DOHH2 (cell line): Measurements from ENCODE around the gene CLEC17A.
A peak's percentile ranks its signal among the peaks of the same experiment; 100 is the strongest.

Experiments
- H3F3A ChIP-seq: fragments of 200-600 bp; sonication (generic), shearing (Covaris generic); 2 replicates; pipeline ENCODE4 v1.6.0; 2016; ENCODE audit warnings: antibody characterized with exemption, mild to moderate bottlenecking; ENCODE audit not compliant: control insufficient read depth, insufficient read depth
- H3K27ac ChIP-seq: fragments of 200-600 bp; sonication (generic); 2 replicates; pipeline ENCODE4 v1.5.1; 2014; ENCODE audit warnings: low read depth, mild to moderate bottlenecking, low read length, moderate library complexity
- H3K27me3 ChIP-seq: fragments of 200-600 bp; sonication (generic); 2 replicates; pipeline ENCODE4 v1.6.1; 2014; ENCODE audit warnings: mild to moderate bottlenecking, low read length, mixed read lengths; ENCODE audit not compliant: control insufficient read depth
- H3K36me3 ChIP-seq: fragments of 200-600 bp; sonication (generic); 2 replicates; pipeline ENCODE4 v1.6.1; 2014; ENCODE audit warnings: mild to moderate bottlenecking, low read length, moderate library complexity, mixed read lengths; ENCODE audit not compliant: control insufficient read depth
- H3K4me1 ChIP-seq: fragments of 200-600 bp; sonication (generic); 2 replicates; pipeline ENCODE4 v1.6.1; 2014; ENCODE audit warnings: mild to moderate bottlenecking, low read length, mixed read lengths; ENCODE audit not compliant: control insufficient read depth
- H3K4me2 ChIP-seq: fragments of 200-600 bp; sonication (generic); 2 replicates; pipeline ENCODE4 v1.6.0; 2014; ENCODE audit warnings: mild to moderate bottlenecking, low read length, moderate library complexity
- H3K4me3 ChIP-seq: fragments of 200-600 bp; sonication (generic); 2 replicates; pipeline ENCODE4 v1.5.1; 2014; ENCODE audit warnings: mild to moderate bottlenecking, low read length, mixed read lengths
- H3K79me2 ChIP-seq: fragments of 200-600 bp; sonication (generic); 2 replicates; pipeline ENCODE4 v1.6.1; 2014; ENCODE audit warnings: mild to moderate bottlenecking, low read length, mixed read lengths; ENCODE audit not compliant: control insufficient read depth
- H3K9me2 ChIP-seq: fragments of 200-600 bp; sonication (generic); replicated peaks from 2 replicates; pipeline ENCODE4 v1.6.1; 2014; ENCODE audit warnings: mild to moderate bottlenecking, low read length, mixed read lengths; ENCODE audit not compliant: control insufficient read depth
- H3K9me3 ChIP-seq: fragments of 200-600 bp; sonication (generic); 2 replicates; pipeline ENCODE4 v1.6.1; 2014; ENCODE audit warnings: antibody characterized with exemption, low read length, mixed read lengths; ENCODE audit not compliant: control insufficient read depth, insufficient read depth
- H4K20me1 ChIP-seq: fragments of 200-600 bp; sonication (generic); 2 replicates; pipeline ENCODE4 v1.6.0; 2014; ENCODE audit warnings: low read depth, mild to moderate bottlenecking, antibody characterized with exemption, low read length, moderate library complexity; ENCODE audit not compliant: control insufficient read depth, insufficient read depth
- EZH2phosphoT487 ChIP-seq: fragments of 200-600 bp; sonication (generic); IDR thresholded peaks from 2 replicates; pipeline ENCODE4 v1.6.1; 2017; ENCODE audit warnings: borderline replicate concordance, mild to moderate bottlenecking, antibody characterized with exemption, low read length, moderate library complexity, mixed read lengths
- TF ChIP-seq, protein P1 (sequence below): fragments of 200-600 bp; sonication (generic); IDR thresholded peaks from one replicate; pipeline ENCODE4 v1.5.1; 2014; ENCODE audit warnings: antibody characterized with exemption, mild to moderate bottlenecking, low read depth, low read length; ENCODE audit not compliant: poor library complexity, severe bottlenecking

Gene CLEC17A

DNA sequence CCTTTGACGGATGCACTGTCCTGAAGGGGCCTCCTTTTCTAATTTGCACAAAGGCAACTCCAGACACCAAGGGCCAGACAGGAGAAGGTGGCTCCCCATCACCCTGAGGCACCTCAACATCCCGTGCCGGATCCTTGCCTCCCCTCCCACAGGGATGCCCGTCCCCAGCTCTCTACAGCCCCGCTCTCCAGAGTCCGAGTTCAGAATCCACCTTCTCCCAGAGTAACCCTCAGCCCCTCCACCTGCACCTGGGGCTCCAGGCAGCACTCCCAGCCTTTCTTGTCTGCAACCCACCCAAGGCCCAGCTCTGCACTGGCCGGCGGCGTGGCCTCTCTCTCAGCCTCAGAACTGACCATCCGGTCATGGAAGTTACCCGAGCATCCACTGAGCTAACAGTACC is 15.8 kb upstream of the CLEC17A start:
- Histone ChIP-seq H3K27me3 (no peaks in the 10 kb centered on the region), H3K9me2 (no peaks in the 10 kb centered on the region), H3K9me3 (no peaks in the 10 kb centered on the region), H3K36me3 (peaks cover 28% of the 10 kb centered on the region), H3K27ac (no peak overlapping the region), H3K79me2 (peaks cover 31% of the 10 kb centered on the region), H3F3A (no peaks in the 10 kb centered on the region), H3K4me2 (no peak overlapping the region), H4K20me1 (peaks cover 5% of the 10 kb centered on the region; the same call in 1 of the 2 replicates), H3K4me1 (peaks cover 10% of the 10 kb centered on the region), H3K4me3 (no peak overlapping the region)
- TF ChIP-seq, protein P1, sequence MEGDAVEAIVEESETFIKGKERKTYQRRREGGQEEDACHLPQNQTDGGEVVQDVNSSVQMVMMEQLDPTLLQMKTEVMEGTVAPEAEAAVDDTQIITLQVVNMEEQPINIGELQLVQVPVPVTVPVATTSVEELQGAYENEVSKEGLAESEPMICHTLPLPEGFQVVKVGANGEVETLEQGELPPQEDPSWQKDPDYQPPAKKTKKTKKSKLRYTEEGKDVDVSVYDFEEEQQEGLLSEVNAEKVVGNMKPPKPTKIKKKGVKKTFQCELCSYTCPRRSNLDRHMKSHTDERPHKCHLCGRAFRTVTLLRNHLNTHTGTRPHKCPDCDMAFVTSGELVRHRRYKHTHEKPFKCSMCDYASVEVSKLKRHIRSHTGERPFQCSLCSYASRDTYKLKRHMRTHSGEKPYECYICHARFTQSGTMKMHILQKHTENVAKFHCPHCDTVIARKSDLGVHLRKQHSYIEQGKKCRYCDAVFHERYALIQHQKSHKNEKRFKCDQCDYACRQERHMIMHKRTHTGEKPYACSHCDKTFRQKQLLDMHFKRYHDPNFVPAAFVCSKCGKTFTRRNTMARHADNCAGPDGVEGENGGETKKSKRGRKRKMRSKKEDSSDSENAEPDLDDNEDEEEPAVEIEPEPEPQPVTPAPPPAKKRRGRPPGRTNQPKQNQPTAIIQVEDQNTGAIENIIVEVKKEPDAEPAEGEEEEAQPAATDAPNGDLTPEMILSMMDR, result no peak
- no peak for TF ChIP-seq EZH2phosphoT487

DNA sequence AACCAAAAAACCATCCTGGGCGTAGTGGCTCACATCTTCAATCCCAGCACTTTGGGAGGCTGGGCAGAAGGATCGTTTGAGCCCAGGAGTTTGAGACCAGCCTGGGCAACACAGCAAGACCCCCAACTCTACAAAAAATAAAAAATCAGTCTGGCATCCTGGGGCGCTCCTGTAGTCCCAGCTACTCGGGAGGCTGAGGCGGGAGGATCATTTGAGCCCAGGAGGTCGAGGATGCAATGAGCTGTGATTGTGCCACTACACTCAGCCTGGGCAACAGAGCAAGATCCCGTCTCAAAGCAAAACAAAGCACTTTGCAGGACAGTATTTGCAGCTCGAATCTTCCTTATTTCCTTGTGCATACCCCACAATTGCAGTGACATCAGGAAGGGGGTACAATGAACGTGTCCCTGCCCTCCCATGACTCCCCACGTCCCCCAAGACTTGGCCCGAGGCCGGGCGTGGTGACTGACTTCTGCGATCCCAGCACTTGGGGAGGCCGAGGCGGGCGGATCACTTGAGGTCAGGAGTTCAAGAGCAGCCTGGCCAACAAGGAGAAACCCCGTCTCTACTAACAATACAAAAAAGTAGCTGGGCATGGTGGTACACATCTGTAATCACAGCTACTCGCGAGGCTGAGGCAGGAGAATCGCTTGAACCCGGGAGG is 11.9 kb upstream of the CLEC17A start:
- Histone ChIP-seq H4K20me1 (peaks cover 5% of the 10 kb centered on the region; the same call in 1 of the 2 replicates), H3K36me3 (peaks cover 5% of the 10 kb centered on the region; the same call in 1 of the 2 replicates), H3K9me2 (no peaks in the 10 kb centered on the region), H3K9me3 (no peaks in the 10 kb centered on the region), H3K79me2 (peaks cover 26% of the 10 kb centered on the region), H3K4me3 (peak overlapping the region; percentile 98), H3F3A (peaks cover 16% of the 10 kb centered on the region), H3K27ac (no peak overlapping the region), H3K4me1 (peaks cover 34% of the 10 kb centered on the region), H3K27me3 (no peaks in the 10 kb centered on the region), H3K4me2 (peak overlapping the region; percentile 92)
- no peak for TF ChIP-seq EZH2phosphoT487
- TF ChIP-seq, protein P1, result no peak

DNA sequence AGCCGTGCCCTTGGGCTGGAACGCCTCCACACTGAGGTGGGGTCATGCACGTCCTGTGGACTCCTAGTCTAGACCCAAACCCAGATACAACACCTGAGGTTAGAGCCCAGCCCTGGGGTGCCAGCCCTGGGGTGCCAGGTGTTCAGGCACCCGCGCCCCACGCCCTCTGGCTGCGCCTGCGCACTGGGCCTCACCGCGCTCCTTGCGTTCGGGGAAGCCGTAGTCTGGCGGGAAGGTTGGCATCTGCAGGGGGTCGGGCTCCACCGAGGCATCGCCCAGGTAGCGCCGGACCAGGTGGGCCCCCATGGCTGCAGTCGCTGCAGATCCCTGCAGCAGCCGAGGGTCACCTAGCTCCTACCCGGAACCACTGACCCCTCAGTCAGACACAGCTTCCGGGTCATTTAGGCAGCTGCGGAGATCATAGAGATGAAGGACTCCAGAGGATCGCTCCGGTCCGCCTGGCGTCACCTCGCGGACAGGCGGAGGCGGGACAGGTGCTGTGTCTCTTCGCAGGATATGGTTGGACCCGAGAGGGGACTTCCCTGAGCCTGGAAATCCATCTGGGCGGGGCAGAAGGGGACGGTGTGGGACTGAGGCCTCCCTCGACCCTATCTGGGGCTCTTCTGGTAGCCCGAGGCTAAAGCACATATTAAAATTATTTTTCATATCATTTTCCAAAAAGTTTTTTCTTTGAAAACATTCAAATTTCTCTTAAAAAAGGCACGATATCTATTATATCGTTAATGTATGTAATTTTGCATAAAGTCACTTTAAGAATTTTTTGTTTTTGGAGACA is 11.0 kb upstream of the CLEC17A start, which contains the start of gene NDUFB7:
Gene NDUFB7 (minus strand): TSS at position 372 of the 796 bp plus-strand sequence. CDS start 66 bp downstream, at position 306.
- no peaks in the 10 kb centered on the region for H3K9me2 ChIP-seq
- H3K27me3 ChIP-seq, result no peaks in the 10 kb centered on the region
- H3K4me3 ChIP-seq, result peak within 1 kb of the TSS; percentile 98
- H3K36me3 ChIP-seq, result peaks cover 2% of the 10 kb centered on the region; the same call in 1 of the 2 replicates
- H4K20me1 ChIP-seq, result peaks cover 5% of the 10 kb centered on the region; the same call in 1 of the 2 replicates
- peaks cover 23% of the 10 kb centered on the region for H3F3A ChIP-seq
- peak within 1 kb of the TSS; percentile 92 for H3K4me2 ChIP-seq
- H3K79me2 ChIP-seq, result peaks cover 26% of the 10 kb centered on the region
- peak within 1 kb of the TSS; percentile 56 for H3K27ac ChIP-seq
- peaks cover 43% of the 10 kb centered on the region for H3K4me1 ChIP-seq
- no peaks in the 10 kb centered on the region for H3K9me3 ChIP-seq
- no peak for TF ChIP-seq EZH2phosphoT487
- TF ChIP-seq, protein P1, result peak; percentile 90
